K562 (cell line): ENCODE data around the gene TRIM14. TPM values are rescaled to one million over a fixed set of nuclear protein-coding genes. Genes with fewer than 3 reads are reported as not detected.

Source experiments
- ATAC-seq: fragments of 200-7000 bp; cut with Tn5 transposase; 3 replicates; pipeline ENCODE4 v1.9.1; 2020; ENCODE audit warnings: moderate library complexity
- BruUV-seq: library from RNA; stranded (reverse); fragments of 400-500 nt; replicated peaks from 2 replicates; lab custom pipeline; 2021; lab: Mats Ljungman, UMichigan
- CTCF ChIA-PET: fragments of 300-600 bp; formaldehyde crosslinking; extraction: SDS; loops from one replicate; lab custom pipeline; 2021; ENCODE audit warnings: low intra/inter-chr PET ratio; lab: Yijun Ruan, JAX
- POLR2A ChIA-PET: fragments of 300-600, 350-650 bp; sonication (Branson Sonifier 250); formaldehyde crosslinking; extraction: SDS; loops from one replicate; lab custom pipeline; 2021; ENCODE audit warnings: antibody characterized with exemption, inconsistent platforms; lab: Yijun Ruan, JAX
- DNase-seq, 4 experiments: peaks; one replicate each; pipeline versions ENCODE4 v3.0.0 to v3.0.0-alpha.2; 2011 to 2018; ENCODE audit warnings: low spot score in 3 of 4, mixed read lengths in 3 of 4; ENCODE audit errors: extremely low read depth in 1 of 4
- FAIRE-seq: peaks from 2 replicates; lab custom pipeline; 2011; peaks lifted over from hg19 to GRCh38; lab: Jason Lieb, UNC
- H2AFZ ChIP-seq: 2 replicates; pipeline ENCODE4 v1.6.0; 2011; ENCODE audit warnings: low read depth, low read length, control low read depth, inconsistent platforms
- H3K27ac ChIP-seq: fragments of 200-600 bp; 3 replicates; pipeline ENCODE4 v1.8.0; 2011; ENCODE audit warnings: low read depth, mild to moderate bottlenecking, control low read depth, inconsistent platforms, low read length, moderate library complexity, mixed read lengths; ENCODE audit errors: extremely low read depth
- H3K27me3 ChIP-seq, 2 experiments: fragments of 300-600 bp in 1 of 2; 2 replicates in 1 of 2; 3 replicates in 1 of 2; pipeline versions ENCODE4 v1.6.0 to v1.8.0; 2011; ENCODE audit warnings: inconsistent platforms in 2 of 2, low read length in 2 of 2, mild to moderate bottlenecking in 1 of 2, mixed read lengths in 1 of 2, moderate library complexity in 1 of 2; ENCODE audit not compliant: control insufficient read depth in 2 of 2, insufficient read depth in 2 of 2
- H3K36me3 ChIP-seq: fragments of 300-600 bp; 3 replicates; pipeline ENCODE4 v1.8.0; 2011; ENCODE audit warnings: mild to moderate bottlenecking, low read length, inconsistent platforms; ENCODE audit not compliant: control insufficient read depth, insufficient read depth
- H3K4me1 ChIP-seq, 2 experiments: fragments of 200-600 bp in 1 of 2; replicated peaks in 1 of 2; 2 replicates in 1 of 2; 3 replicates in 1 of 2; pipeline versions ENCODE4 v1.5.1 to v1.8.0; 2011; ENCODE audit warnings: inconsistent platforms in 2 of 2, low read length in 2 of 2, mild to moderate bottlenecking in 1 of 2, mixed read lengths in 1 of 2, moderate library complexity in 1 of 2; ENCODE audit not compliant: control insufficient read depth in 2 of 2, insufficient read depth in 2 of 2
- H3K4me2 ChIP-seq: 2 replicates; pipeline ENCODE4 v1.6.1; 2011; ENCODE audit warnings: low read length, control low read depth, inconsistent platforms, mixed read lengths; ENCODE audit not compliant: insufficient read depth
- H3K4me3 ChIP-seq: fragments of 200-600 bp; sonication (generic), shearing (Covaris generic); 2 replicates; pipeline ENCODE4 v1.5.1; 2016; ENCODE audit warnings: control low read depth, inconsistent platforms
- H3K79me2 ChIP-seq: fragments of 200-600 bp; 3 replicates; pipeline ENCODE4 v1.8.0; 2011; ENCODE audit warnings: low read length, inconsistent platforms; ENCODE audit not compliant: control insufficient read depth, insufficient read depth
- H3K9ac ChIP-seq, 2 experiments: 2 replicates each; pipeline versions ENCODE4 v1.6.0 to v1.6.1; 2011; ENCODE audit warnings: low read depth in 2 of 2, low read length in 2 of 2, control low read depth in 1 of 2, inconsistent platforms in 1 of 2, mild to moderate bottlenecking in 1 of 2, mixed read lengths in 1 of 2; ENCODE audit not compliant: insufficient read depth in 1 of 2
- H3K9me1 ChIP-seq: one replicate; pipeline ENCODE4 v1.6.0; 2011; ENCODE audit warnings: inconsistent platforms, mild to moderate bottlenecking, low read length, moderate library complexity; ENCODE audit not compliant: control insufficient read depth, insufficient read depth
- H3K9me3 ChIP-seq: replicated peaks from 2 replicates; pipeline ENCODE4 v1.5.1; 2011; ENCODE audit warnings: low read depth, low read length, inconsistent platforms; ENCODE audit not compliant: control insufficient read depth, insufficient read depth
- H4K20me1 ChIP-seq: replicated peaks from 2 replicates; pipeline ENCODE4 v1.6.1; 2011; ENCODE audit warnings: low read length, inconsistent platforms, mixed read lengths; ENCODE audit not compliant: control insufficient read depth, insufficient read depth
- JUN ChIP-seq, 2 experiments: sonication (generic) in 1 of 2; formaldehyde crosslinking in 1 of 2; IDR thresholded peaks; 2 replicates each; pipeline versions ENCODE4 v1.6.1 to v1.8.0; 2012 to 2022; ENCODE audit warnings: borderline replicate concordance in 2 of 2, mild to moderate bottlenecking in 2 of 2, improper control_type of control experiment in 1 of 2, low read depth in 1 of 2, low read length in 1 of 2, missing genetic modification reagents in 1 of 2
- KDM1A ChIP-seq, 2 experiments: fragments of 450-650 bp; IDR thresholded peaks; 2 replicates each; pipeline ENCODE4 v1.6.1; 2016; ENCODE audit warnings: mild to moderate bottlenecking in 2 of 2
- SPI1 ChIP-seq: IDR thresholded peaks from 2 replicates; pipeline ENCODE4 v1.6.1; 2011; ENCODE audit warnings: low read depth, low read length, control low read depth, borderline replicate concordance
- ZNF766 ChIP-seq: fragments of 200-800 bp; sonication (Bioruptor generic); conservative IDR thresholded peaks from 2 replicates; pipeline ENCODE4 v1.6.1; 2016; ENCODE audit warnings: missing genetic modification characterization, missing compliant biosample characterization
- WGBS: fragments of 100-300 bp; shearing (Covaris generic); methylation state at CpG from one replicate; pipeline ENCODE4 v1.1.6; 2016; ENCODE audit warnings: low coverage, mixed read lengths; ENCODE audit not compliant: insufficient coverage; ENCODE audit errors: missing lambda C conversion rate; 5-methylcytosine and 5-hydroxymethylcytosine counted together
- in situ Hi-C: fragments of 300-500 bp; cut with MboI; formaldehyde crosslinking; loops from 4 replicates; pipeline ENCODE4 v1.15.0; 2018; ENCODE audit warnings: inconsistent platforms, mixed read lengths
- intact Hi-C: fragments of 100-400 bp; cut with micrococcal nuclease; formaldehyde crosslinking; loops from 2 replicates; pipeline ENCODE4 v1.14.2; 2022
- polyA plus RNA-seq, 8 experiments: library from polyadenylated mRNA; depleted of rRNA in 4 of 8; stranded (reverse) in 5 of 8; unstranded in 3 of 8; fragments of >200 nt; fragmentation: Nextera tagmentation in 2 of 8; fragmentation: Illumina TruSeq in 1 of 8; extraction: Ambion mirVana in 2 of 8; extraction: Trizol in 1 of 8; gene quantifications; 2 replicates each; pipeline versions ENCODE4 v1.2.1 to v1.2.3, GENCODE V29; 2011 to 2014; ENCODE audit warnings: inconsistent platforms in 1 of 8, missing spikeins in 1 of 8
- total RNA-seq, 7 experiments: library from RNA; depleted of rRNA in 6 of 7; stranded (reverse); fragments of >200 nt in 6 of 7; fragmentation: Illumina TruSeq in 2 of 7; extraction: Trizol in 2 of 7; gene quantifications; 2 replicates each; pipeline versions ENCODE4 v1.2.1 to v1.2.3, GENCODE V29; 2011 to 2021; ENCODE audit warnings: low replicate concordance in 1 of 7
- TF ChIP-seq, protein P1 (sequence below): fragments of 250-450 bp; sonication (Bioruptor Pico); IDR thresholded peaks from 2 replicates; pipeline ENCODE4 v1.6.1; 2021; ENCODE audit warnings: mild to moderate bottlenecking

The TRIM14 gene
- total and polyA plus RNA-seq, 9 of the 15 experiments (the other 6 are each of a cell fraction or from before 2014, with no cell fraction given), result 7.6 to 41.0 (median 17.9) TPM

DNA sequence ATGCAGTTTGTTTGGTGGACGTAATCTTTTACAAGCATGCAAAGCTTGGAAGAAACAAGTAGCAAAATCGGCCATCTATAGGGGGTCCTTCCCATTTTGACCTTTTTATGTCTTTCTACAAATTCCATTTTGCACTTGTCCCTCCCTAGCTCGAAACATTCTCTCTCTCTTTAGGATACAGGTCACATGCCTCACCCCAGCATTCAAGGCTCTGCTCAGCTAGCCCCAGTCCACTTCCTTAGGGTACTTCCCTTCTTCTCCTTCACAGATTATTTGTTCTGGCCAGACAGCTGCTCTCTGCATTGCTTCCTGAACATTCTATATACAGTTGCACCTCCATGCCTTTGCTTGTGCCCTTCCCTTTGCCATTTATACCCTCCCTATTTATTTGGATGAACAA, 31.7 kb upstream of the TRIM14 start:
- ATAC-seq (peak; percentile 42; the same call in 2 of the 3 replicates), FAIRE-seq (no peak), DNase-seq (no peak)
- WGBS, result 71% methylated on average over 3 of the region's 3 CpGs
- H3K9me1 ChIP-seq, result no peaks in the 10 kb centered on the region
- no peak overlapping the region for H3K9ac ChIP-seq
- in situ Hi-C loops (no loop called here), intact Hi-C loops (no loop called here)
- no peak overlapping the region for H3K27ac ChIP-seq
- H3K27me3 ChIP-seq, result no peaks in the 10 kb centered on the region
- H3K4me2 ChIP-seq, result no peak overlapping the region
- POLR2A ChIA-PET, result no interaction called here
- no peaks in the 10 kb centered on the region for H3K79me2 ChIP-seq
- H3K4me1 ChIP-seq, result 0 out of 5 replicates have a peak, but pooled peaks cover 0 to 2% of the 10 kb centered on the region in 2 experiments
- TF ChIP-seq SPI1 (peak; percentile 32; the same call in 1 of the 2 replicates), KDM1A (IDR thresholded peaks at IDR 0.05) (no peak), ZNF766 (no peak), JUN (IDR thresholded peaks at IDR 0.05; ENCODE audit: borderline replicate concordance, low read depth, low read length) (no peak), JUN (CRISPR knock-in tag; IDR thresholded peaks at IDR 0.05; ENCODE audit: borderline replicate concordance) (no peak)
- TF ChIP-seq, protein P1, sequence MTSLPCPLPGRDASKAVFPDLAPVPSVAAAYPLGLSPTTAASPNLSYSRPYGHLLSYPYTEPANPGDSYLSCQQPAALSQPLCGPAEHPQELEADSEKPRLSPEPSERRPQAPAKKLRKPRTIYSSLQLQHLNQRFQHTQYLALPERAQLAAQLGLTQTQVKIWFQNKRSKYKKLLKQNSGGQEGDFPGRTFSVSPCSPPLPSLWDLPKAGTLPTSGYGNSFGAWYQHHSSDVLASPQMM (CRISPR knock-in tag), result no peak
- no peaks in the 10 kb centered on the region for H3K9me3 ChIP-seq
- peaks cover 29% of the 10 kb centered on the region; the same call in 2 of the 3 replicates for H3K36me3 ChIP-seq
- BruUV-seq, result no TSS peak
- no peak overlapping the region for H2AFZ ChIP-seq
- H4K20me1 ChIP-seq, result no peaks in the 10 kb centered on the region
- no peak overlapping the region for H3K4me3 ChIP-seq
- CTCF ChIA-PET, result no interaction called here
